K562 (cell line): ENCODE results near the gene TMF1. TPM values are rescaled to one million over a fixed set of nuclear protein-coding genes. Genes with fewer than 3 reads are reported as not detected.

Experiments used
- ETS1 ChIP-seq: conservative IDR thresholded peaks from 2 replicates; pipeline ENCODE4 v1.6.1; 2011; ENCODE audit warnings: low read depth, mild to moderate bottlenecking, low read length; ENCODE audit not compliant: control insufficient read depth
- FUS ChIP-seq: fragments of 200-400 bp; formaldehyde crosslinking; optimal IDR thresholded peaks from 2 replicates; pipeline ENCODE3; 2017; ENCODE audit warnings: low read depth, low read length
- HMG20A ChIP-seq: fragments of 450-650 bp; formaldehyde crosslinking; conservative IDR thresholded peaks from 2 replicates; pipeline ENCODE4 v1.4.0; 2020; ENCODE audit warnings: mild to moderate bottlenecking, mixed read lengths
- HNRNPLL ChIP-seq: fragments of 200-400 bp; formaldehyde crosslinking; IDR thresholded peaks from 2 replicates; pipeline ENCODE4 v1.6.1; 2017; ENCODE audit warnings: low read length, low read depth, mild to moderate bottlenecking; ENCODE audit not compliant: poor library complexity, severe bottlenecking
- HSF4 ChIP-seq: fragments of 250-450 bp; sonication (Bioruptor Pico); IDR thresholded peaks from 2 replicates; pipeline ENCODE4 v2.1.2; 2022; ENCODE audit warnings: mild to moderate bottlenecking, moderate library complexity, borderline replicate concordance
- MYC ChIP-seq, 2 experiments: fragments of 250-450 bp in 1 of 2; sonication (Bioruptor Pico) in 1 of 2; IDR thresholded peaks; 2 replicates each; pipeline versions ENCODE4 v1.5.1 to v1.6.1; 2012 to 2021; ENCODE audit warnings: low read depth in 2 of 2, borderline replicate concordance in 1 of 2, improper control_type of control experiment in 1 of 2, low read length in 1 of 2, mild to moderate bottlenecking in 1 of 2, moderate library complexity in 1 of 2
- NBN ChIP-seq: fragments of 450-650 bp; IDR thresholded peaks from 2 replicates; pipeline ENCODE4 v1.6.1; 2016; ENCODE audit warnings: low read depth, mild to moderate bottlenecking
- NCOA1 ChIP-seq: fragments of 450-650 bp; IDR thresholded peaks from 2 replicates; pipeline ENCODE4 v1.6.1; 2016; ENCODE audit warnings: low read depth
- NR4A1 ChIP-seq, 2 experiments: fragments of 250-450 bp in 1 of 2; fragments of 450-650 bp in 1 of 2; sonication (Bioruptor Pico) in 1 of 2; IDR thresholded peaks; 2 replicates each; pipeline versions ENCODE4 v1.4.0 to v1.6.1; 2016 to 2020; ENCODE audit warnings: mild to moderate bottlenecking in 2 of 2, missing compliant biosample characterization in 1 of 2, missing genetic modification characterization in 1 of 2, moderate library complexity in 1 of 2
- SIN3A ChIP-seq, 2 experiments: fragments of 150-350 bp in 1 of 2; IDR thresholded peaks; 2 replicates each; pipeline ENCODE4 v1.6.1; 2011 to 2016; ENCODE audit warnings: borderline replicate concordance in 2 of 2, low read depth in 2 of 2, low read length in 2 of 2, mild to moderate bottlenecking in 2 of 2, moderate library complexity in 2 of 2; ENCODE audit not compliant: control insufficient read depth in 1 of 2
- SMAD4 ChIP-seq: fragments of 250-450 bp; sonication (Bioruptor Pico); conservative IDR thresholded peaks from 2 replicates; pipeline ENCODE4 v1.8.0; 2021; ENCODE audit warnings: inconsistent platforms, mild to moderate bottlenecking, moderate library complexity
- U2AF1 ChIP-seq: fragments of 200-400 bp; formaldehyde crosslinking; optimal IDR thresholded peaks from 2 replicates; pipeline ENCODE3; 2017; ENCODE audit warnings: mild to moderate bottlenecking, low read depth, low read length, moderate library complexity
- ZNF134 ChIP-seq: fragments of 250-450 bp; sonication (Bioruptor Pico); conservative IDR thresholded peaks from 2 replicates; pipeline ENCODE4 v1.4.0; 2020
- ZNF140 ChIP-seq: fragments of 250-450 bp; sonication (Bioruptor Pico); IDR thresholded peaks from 2 replicates; pipeline ENCODE4 v1.8.0; 2021; ENCODE audit warnings: moderate library complexity, mild to moderate bottlenecking, inconsistent platforms
- ZNF551 ChIP-seq: fragments of 250-450 bp; sonication (Bioruptor Pico); IDR thresholded peaks from 2 replicates; pipeline ENCODE4 v1.5.0; 2021; ENCODE audit warnings: mild to moderate bottlenecking, moderate library complexity
- ZSCAN29 ChIP-seq: fragments of 450-650 bp; IDR thresholded peaks from 2 replicates; pipeline ENCODE4 v1.6.1; 2017
- polyA plus RNA-seq, 8 experiments: library from polyadenylated mRNA; depleted of rRNA in 4 of 8; stranded (reverse) in 5 of 8; unstranded in 3 of 8; fragments of >200 nt; fragmentation: Nextera tagmentation in 2 of 8; fragmentation: Illumina TruSeq in 1 of 8; extraction: Ambion mirVana in 2 of 8; extraction: Trizol in 1 of 8; gene quantifications; 2 replicates each; pipeline versions ENCODE4 v1.2.1 to v1.2.3, GENCODE V29; 2011 to 2014; ENCODE audit warnings: inconsistent platforms in 1 of 8, missing spikeins in 1 of 8
- total RNA-seq, 7 experiments: library from RNA; depleted of rRNA in 6 of 7; stranded (reverse); fragments of >200 nt in 6 of 7; fragmentation: Illumina TruSeq in 2 of 7; extraction: Trizol in 2 of 7; gene quantifications; 2 replicates each; pipeline versions ENCODE4 v1.2.1 to v1.2.3, GENCODE V29; 2011 to 2021; ENCODE audit warnings: low replicate concordance in 1 of 7
- TF ChIP-seq, protein P1 (sequence below): fragments of 450-650 bp; formaldehyde crosslinking; IDR thresholded peaks from 2 replicates; pipeline ENCODE4 v1.4.0; 2022; ENCODE audit warnings: mild to moderate bottlenecking, moderate library complexity

Gene TMF1
- total and polyA plus RNA-seq, 9 of the 15 experiments (the other 6 are each of a cell fraction or from before 2014, with no cell fraction given): 3.1 to 13.9 (median 10.3) TPM

- TF ChIP-seq HMG20A (CRISPR knock-in tag): no peak
- TF ChIP-seq SMAD4: peak; percentile 91
- no peak for TF ChIP-seq HSF4 (CRISPR knock-in tag)
- TF ChIP-seq ZNF134 (CRISPR knock-in tag): no peak
- TF ChIP-seq, protein P1, sequence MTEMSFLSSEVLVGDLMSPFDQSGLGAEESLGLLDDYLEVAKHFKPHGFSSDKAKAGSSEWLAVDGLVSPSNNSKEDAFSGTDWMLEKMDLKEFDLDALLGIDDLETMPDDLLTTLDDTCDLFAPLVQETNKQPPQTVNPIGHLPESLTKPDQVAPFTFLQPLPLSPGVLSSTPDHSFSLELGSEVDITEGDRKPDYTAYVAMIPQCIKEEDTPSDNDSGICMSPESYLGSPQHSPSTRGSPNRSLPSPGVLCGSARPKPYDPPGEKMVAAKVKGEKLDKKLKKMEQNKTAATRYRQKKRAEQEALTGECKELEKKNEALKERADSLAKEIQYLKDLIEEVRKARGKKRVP (CRISPR knock-in tag): no peak
- TF ChIP-seq ETS1: peak; percentile 57; the same call in 1 of the 2 replicates
- TF ChIP-seq MYC (IDR thresholded peaks at IDR 0.05; ENCODE audit: low read depth, low read length): peak; percentile 59; the same call in 1 of the 2 replicates
- TF ChIP-seq MYC (CRISPR knock-in tag; IDR thresholded peaks at IDR 0.05; ENCODE audit: borderline replicate concordance, low read depth): no peak
- TF ChIP-seq ZSCAN29: no peak
- TF ChIP-seq HNRNPLL: peak; percentile 96
- no peak; the same call in 1 of the 2 replicates for TF ChIP-seq NBN
- TF ChIP-seq ZNF140 (CRISPR knock-in tag): no peak
- no peak for TF ChIP-seq ZNF551 (CRISPR knock-in tag)
- peak in 1 of 2 experiments; percentile 28; a peak in 1 of 4 replicates for TF ChIP-seq SIN3A (IDR thresholded peaks at IDR 0.05; ENCODE audit: borderline replicate concordance in 2 of 2, control insufficient read depth in 1 of 2, low read depth in 2 of 2, low read length in 2 of 2)
- peak; percentile 25 for TF ChIP-seq U2AF1
- TF ChIP-seq FUS: peak; percentile 15
- no peak for TF ChIP-seq NCOA1
- TF ChIP-seq NR4A1 (CRISPR knock-in tag; IDR thresholded peaks at IDR 0.05): peak; percentile 45; the same call in 1 of the 2 replicates
- no peak for TF ChIP-seq NR4A1 (tag; IDR thresholded peaks at IDR 0.05)
Observed at GRCh38 chr3:69013253-69014021, 38.7 kb downstream of the TMF1 start, which contains the start of gene EOGT (continued).
